Placental epithelial cell (primary cell): ENCODE measurements around the gene CTCF. TPM values are rescaled to one million over a fixed set of nuclear protein-coding genes. Genes with fewer than 3 reads are reported as not detected.

ENCODE experiments used
- small RNA-seq: library from RNA; depleted of rRNA; stranded (forward); fragments of <200 nt; gene quantifications from one replicate; pipeline ENCODE3, GENCODE V24; 2012
- total RNA-seq: library from RNA; depleted of rRNA; stranded (reverse); fragments of >200 nt; gene quantifications from 2 replicates; pipeline ENCODE4 v1.2.3, GENCODE V29; 2012

The CTCF gene, protein sequence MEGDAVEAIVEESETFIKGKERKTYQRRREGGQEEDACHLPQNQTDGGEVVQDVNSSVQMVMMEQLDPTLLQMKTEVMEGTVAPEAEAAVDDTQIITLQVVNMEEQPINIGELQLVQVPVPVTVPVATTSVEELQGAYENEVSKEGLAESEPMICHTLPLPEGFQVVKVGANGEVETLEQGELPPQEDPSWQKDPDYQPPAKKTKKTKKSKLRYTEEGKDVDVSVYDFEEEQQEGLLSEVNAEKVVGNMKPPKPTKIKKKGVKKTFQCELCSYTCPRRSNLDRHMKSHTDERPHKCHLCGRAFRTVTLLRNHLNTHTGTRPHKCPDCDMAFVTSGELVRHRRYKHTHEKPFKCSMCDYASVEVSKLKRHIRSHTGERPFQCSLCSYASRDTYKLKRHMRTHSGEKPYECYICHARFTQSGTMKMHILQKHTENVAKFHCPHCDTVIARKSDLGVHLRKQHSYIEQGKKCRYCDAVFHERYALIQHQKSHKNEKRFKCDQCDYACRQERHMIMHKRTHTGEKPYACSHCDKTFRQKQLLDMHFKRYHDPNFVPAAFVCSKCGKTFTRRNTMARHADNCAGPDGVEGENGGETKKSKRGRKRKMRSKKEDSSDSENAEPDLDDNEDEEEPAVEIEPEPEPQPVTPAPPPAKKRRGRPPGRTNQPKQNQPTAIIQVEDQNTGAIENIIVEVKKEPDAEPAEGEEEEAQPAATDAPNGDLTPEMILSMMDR
- total RNA-seq: 22.9 and 34.9 TPM in 2 replicates

DNA sequence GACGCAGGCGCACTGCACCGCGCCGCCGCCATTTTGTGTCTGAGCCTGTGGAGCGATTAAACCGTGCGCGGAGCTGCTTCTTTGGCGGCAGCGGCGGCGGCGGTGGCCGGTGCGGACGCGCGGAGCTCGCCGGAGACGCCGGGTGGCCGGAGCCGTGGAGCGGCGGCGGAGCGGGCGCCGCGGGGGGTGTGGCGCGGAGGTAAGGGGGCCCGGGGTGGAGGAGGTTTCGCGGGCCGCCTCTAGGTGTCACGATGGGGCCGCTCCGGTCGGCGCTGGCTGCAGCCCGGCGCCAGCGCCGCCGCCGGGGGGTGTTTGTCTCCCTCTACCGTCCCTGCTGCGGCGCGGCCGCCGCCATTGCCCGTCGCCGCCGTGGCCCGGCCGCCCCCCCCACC lies at the start of gene CTCF:
TSS of gene CTCF (plus strand) at position 1 of the 392 bp plus-strand sequence. CDS start 48,307 bp downstream, outside the sequence.

DNA sequence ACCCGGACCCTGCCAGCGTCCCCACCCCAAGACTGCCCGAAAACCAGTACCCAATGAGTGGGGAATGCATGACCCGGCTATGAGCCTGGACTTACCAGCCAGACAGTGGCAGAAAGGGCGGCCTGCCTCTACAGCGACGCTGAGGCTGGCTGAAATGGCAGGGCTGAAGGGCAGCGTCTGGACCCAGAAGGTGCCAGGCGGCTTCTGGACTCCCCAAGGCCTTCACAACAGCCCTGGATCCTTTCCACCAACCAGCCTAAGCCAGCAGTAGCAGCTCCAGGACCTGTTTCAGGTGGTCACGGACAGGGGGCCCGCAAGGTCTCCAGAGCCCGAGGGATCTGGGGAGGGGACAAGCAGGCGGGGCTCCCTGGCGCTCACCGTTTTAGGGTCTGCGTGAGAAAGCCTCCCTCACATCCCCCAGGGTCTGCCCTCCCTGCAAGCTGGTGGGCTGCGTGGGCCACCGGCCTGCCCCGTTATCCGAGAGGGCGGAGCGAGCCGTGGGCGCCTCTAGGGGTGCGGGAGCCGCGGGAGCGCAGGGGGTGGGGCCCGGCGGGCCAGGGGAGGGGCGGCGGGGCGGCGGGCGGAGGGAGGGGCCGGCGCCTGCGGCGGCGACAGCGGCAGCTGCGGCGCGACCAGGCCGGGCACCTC lies 34.0 kb upstream of the CTCF start, which contains the start of gene RIPOR1:
TSS of gene RIPOR1 (plus strand) at position 608 of the 648 bp plus-strand sequence. CDS start 9,618 bp downstream, outside the sequence.

DNA sequence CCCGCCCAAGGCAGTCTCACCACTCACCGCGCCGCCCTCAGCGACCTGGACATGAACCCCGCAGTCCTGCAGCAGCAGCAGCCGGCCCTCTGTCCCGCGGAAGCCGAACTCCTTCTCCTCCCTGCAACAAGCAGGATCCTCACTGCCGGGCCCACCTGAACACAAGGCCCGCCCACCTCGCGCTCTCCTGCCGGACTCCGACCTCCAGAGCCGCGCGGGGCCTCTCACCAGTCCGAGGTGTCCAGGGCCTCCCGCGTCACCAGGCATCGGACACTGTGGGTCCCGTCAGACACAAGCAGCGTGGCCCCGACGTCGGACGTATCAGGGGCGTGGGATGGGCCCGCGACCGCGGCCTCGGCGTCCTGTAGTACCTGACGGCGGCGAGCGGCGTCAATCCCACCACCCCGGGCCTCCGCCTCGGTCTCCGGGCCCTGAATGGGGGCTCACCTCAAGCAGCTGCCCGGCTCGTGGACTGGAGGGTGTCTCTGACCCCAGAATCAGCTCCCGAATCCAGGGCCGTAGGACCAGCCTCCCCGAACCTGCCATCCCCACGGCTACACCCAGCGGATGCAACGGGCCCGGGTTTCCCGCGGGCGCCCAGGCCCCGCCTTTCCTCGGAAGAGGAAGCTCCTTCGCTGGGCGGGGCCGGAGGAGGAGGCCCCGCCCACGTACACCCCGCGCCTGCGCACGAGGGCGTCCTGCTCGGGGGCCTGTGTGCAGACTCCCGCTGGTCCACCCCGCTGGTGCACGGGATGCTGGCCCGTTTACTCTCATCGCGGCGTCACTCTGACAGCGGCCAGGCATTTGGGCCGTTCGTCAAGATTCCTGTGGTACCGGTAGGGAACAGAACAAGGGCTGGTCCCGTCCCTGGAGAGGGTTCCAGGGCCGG lies 97.6 kb downstream of the CTCF start, which contains the start of gene ACD:
TSS of gene ACD (minus strand) at position 586 of the 889 bp plus-strand sequence. CDS start at position 546, 40 bp downstream.

DNA sequence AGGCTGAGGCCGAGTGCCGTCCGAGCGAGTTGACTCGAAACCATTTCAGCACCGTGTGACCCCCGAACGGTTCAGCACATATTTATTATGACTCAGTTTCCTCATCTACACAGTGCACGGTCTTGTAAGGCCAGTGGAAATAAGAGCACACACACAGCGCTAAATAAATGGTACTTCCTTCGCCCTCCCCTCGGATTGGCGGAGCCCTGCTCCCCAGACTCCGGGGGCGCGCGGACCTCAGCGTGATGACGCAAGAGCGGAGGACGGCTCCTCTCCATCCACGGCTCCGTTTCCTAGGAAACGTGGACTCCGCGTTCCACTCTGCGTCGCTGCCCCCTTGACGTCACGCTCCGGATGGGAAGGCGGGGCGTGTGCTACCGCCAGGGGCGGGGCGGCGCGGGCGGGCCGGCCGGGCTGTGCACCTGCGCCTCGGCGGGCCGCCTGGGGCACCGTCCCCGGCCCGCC lies 98.3 kb downstream of the CTCF start, which contains the start of gene PARD6A:
TSS of gene PARD6A (plus strand) at position 397 of the 465 bp plus-strand sequence. CDS start 79 bp downstream, outside the sequence.

DNA sequence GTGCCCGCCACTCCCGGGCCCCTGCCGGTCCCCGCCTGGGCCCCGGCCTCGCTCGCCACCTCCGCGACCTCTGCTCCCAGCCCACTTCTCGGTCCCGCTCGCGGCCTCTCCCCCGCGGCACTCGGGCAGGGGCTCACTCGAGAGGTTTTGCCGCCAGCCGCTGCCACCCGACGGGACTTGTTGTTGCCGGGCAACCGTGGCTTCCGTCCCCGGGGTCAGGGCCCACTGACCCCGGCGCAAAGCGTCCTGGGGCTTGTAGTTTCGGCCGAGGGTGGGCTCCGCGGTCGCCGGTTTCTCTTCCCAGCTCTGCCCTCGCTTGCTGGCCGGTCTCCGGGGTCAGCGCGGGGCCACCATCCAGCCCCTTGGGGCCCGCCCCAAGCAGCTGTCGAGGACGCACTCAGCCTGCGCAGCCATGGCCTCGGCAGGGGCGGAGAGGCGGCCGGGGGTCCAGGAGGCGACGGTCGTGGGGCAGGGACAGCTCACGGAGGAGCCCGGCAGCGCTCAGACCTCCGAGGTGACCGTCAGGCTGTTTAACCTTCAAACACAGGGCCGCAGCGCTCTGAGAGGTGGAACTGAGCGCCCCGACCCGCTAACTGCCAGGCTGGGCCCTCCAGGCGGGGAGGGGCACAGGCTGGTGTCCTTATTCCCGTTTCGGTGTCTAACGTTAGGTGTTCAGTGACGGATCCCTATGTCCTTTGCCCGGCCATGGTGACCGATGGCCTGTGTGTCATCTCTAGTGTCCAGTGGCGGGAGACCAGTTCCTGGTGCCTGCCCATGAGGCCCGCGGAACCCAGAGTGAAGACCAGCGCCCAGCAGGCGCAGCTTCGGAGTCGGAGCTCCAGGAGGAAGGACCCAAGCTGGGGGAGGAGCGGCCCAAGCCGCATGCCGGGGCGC lies 104.5 kb downstream of the CTCF start, which contains the start of the genes C16orf86 and ENKD1:
TSS of gene C16orf86 (plus strand) at position 256 of the 894 bp plus-strand sequence. CDS start at position 413, 157 bp downstream.
TSS of gene ENKD1 (minus strand) at position 192 of the 894 bp plus-strand sequence. CDS start 308 bp downstream, outside the sequence.

Small RNA genes lying within 50 kb of the gene (small RNA-seq; reads per million reads assigned to genes)
- not detected for gene AC027682.3

Other genes with a start within 250 kb of the CTCF start
- not detected in 2 replicates for gene KCTD19, start 235.8 kb upstream of the CTCF start, total RNA-seq
- gene LRRC36, start 235.7 kb upstream of the CTCF start, total RNA-seq: not detected in 2 replicates
- under 0.01 and 0.87 TPM in 2 replicates for gene TPPP3, start 169.0 kb upstream of the CTCF start, total RNA-seq
- gene ZDHHC1, start 146.0 kb upstream of the CTCF start, total RNA-seq: 5.3 and 9.4 TPM in 2 replicates
- gene HSD11B2, start 131.4 kb upstream of the CTCF start, total RNA-seq: not detected in 2 replicates
- gene ATP6V0D1, start 81.4 kb upstream of the CTCF start, total RNA-seq: 85.2 and 126 TPM in 2 replicates
- gene AGRP, start 79.0 kb upstream of the CTCF start, total RNA-seq: not detected in 2 replicates
- gene RIPOR1, start 33.7 kb upstream of the CTCF start, total RNA-seq: 45.1 and 61.7 TPM in 2 replicates
- gene CARMIL2, start 82.6 kb downstream of the CTCF start, total RNA-seq: not detected in 2 replicates
- 18.5 and 25.7 TPM in 2 replicates for gene ACD, start 97.7 kb downstream of the CTCF start, total RNA-seq
- gene PARD6A, start 98.4 kb downstream of the CTCF start, total RNA-seq: 0.39 and 0.65 TPM in 2 replicates
- 13.8 and 17.3 TPM in 2 replicates for gene ENKD1, start 104.2 kb downstream of the CTCF start, total RNA-seq
- 3.9 and 4.7 TPM in 2 replicates for gene C16orf86, start 104.3 kb downstream of the CTCF start, total RNA-seq
- 17.0 and 18.1 TPM in 2 replicates for gene GFOD2, start 156.8 kb downstream of the CTCF start, total RNA-seq
- 4.6 and 6.3 TPM in 2 replicates for gene RANBP10, start 244.0 kb downstream of the CTCF start, total RNA-seq
- 0.11 and 1.2 TPM in 2 replicates for gene TSNAXIP1, start 244.4 kb downstream of the CTCF start, total RNA-seq